H9 (cell line): ENCODE measurements around the gene PTBP2. TPM values are rescaled to one million over a fixed set of nuclear protein-coding genes. Genes with fewer than 3 reads are reported as not detected.

Experiments
- DNase-seq: peaks from one replicate; pipeline ENCODE4 v3.0.0-alpha.2; 2017
- H2AFZ ChIP-seq: one replicate; pipeline ENCODE4 v1.6.1; 2013; ENCODE audit warnings: mild to moderate bottlenecking, low read length, control low read depth, moderate library complexity
- H2AK5ac ChIP-seq: 2 replicates; pipeline ENCODE4 v1.6.1; 2013; ENCODE audit warnings: low read length, control low read depth, mixed read lengths; ENCODE audit not compliant: insufficient read length
- H2BK120ac ChIP-seq: one replicate; pipeline ENCODE4 v1.6.1; 2013; ENCODE audit warnings: low read depth, mild to moderate bottlenecking, low read length, control low read depth, inconsistent platforms; ENCODE audit not compliant: poor library complexity, severe bottlenecking
- H2BK12ac ChIP-seq: 2 replicates; pipeline ENCODE4 v1.6.1; 2013; ENCODE audit warnings: low read length, control low read depth, mixed read lengths, low read depth; ENCODE audit not compliant: insufficient read length
- H2BK15ac ChIP-seq: 2 replicates; pipeline ENCODE4 v1.6.1; 2013; ENCODE audit warnings: low read depth, low read length, control low read depth
- H2BK20ac ChIP-seq: one replicate; pipeline ENCODE4 v1.6.1; 2013; ENCODE audit warnings: low read depth, mild to moderate bottlenecking, low read length, control low read depth, inconsistent platforms; ENCODE audit not compliant: poor library complexity, severe bottlenecking
- H2BK5ac ChIP-seq: 2 replicates; pipeline ENCODE4 v1.6.1; 2013; ENCODE audit warnings: low read length, control low read depth, mixed read lengths; ENCODE audit not compliant: insufficient read length
- H3K14ac ChIP-seq: 2 replicates; pipeline ENCODE4 v1.6.1; 2013; ENCODE audit warnings: low read length, control low read depth; ENCODE audit not compliant: insufficient read depth
- H3K18ac ChIP-seq: 2 replicates; pipeline ENCODE4 v1.6.1; 2013; ENCODE audit warnings: low read depth, mild to moderate bottlenecking, mixed read lengths, low read length, control low read depth; ENCODE audit not compliant: insufficient read length
- H3K23ac ChIP-seq: 2 replicates; pipeline ENCODE4 v1.6.1; 2013; ENCODE audit warnings: low read length, control low read depth, mixed read lengths, low read depth; ENCODE audit not compliant: insufficient read length
- H3K23me2 ChIP-seq: 2 replicates; pipeline ENCODE4 v1.6.1; 2013; ENCODE audit warnings: low read depth, mild to moderate bottlenecking, mixed read lengths, low read length, control low read depth; ENCODE audit not compliant: insufficient read length, poor library complexity, severe bottlenecking
- H3K27ac ChIP-seq: 2 replicates; pipeline ENCODE4 v1.5.1; 2013; ENCODE audit warnings: low read length, control low read depth, mixed read lengths, low read depth; ENCODE audit not compliant: insufficient read length
- H3K27me3 ChIP-seq: 2 replicates; pipeline ENCODE4 v1.6.1; 2013; ENCODE audit warnings: low read length, control low read depth, inconsistent platforms; ENCODE audit not compliant: insufficient read depth
- H3K4ac ChIP-seq: 2 replicates; pipeline ENCODE4 v1.6.1; 2013; ENCODE audit warnings: low read depth, mild to moderate bottlenecking, control low read depth, inconsistent platforms, low read length, moderate library complexity
- H3K4me1 ChIP-seq: 2 replicates; pipeline ENCODE4 v1.6.1; 2013; ENCODE audit warnings: low read length, control low read depth, inconsistent platforms; ENCODE audit not compliant: insufficient read depth
- H3K4me2 ChIP-seq: 2 replicates; pipeline ENCODE4 v1.6.1; 2013; ENCODE audit warnings: low read length, control low read depth, mixed read lengths; ENCODE audit not compliant: insufficient read length, insufficient read depth
- H3K56ac ChIP-seq: 2 replicates; pipeline ENCODE4 v1.6.1; 2013; ENCODE audit warnings: low read depth, mild to moderate bottlenecking, mixed read lengths, low read length, control low read depth; ENCODE audit not compliant: insufficient read length
- H3K79me1 ChIP-seq: 2 replicates; pipeline ENCODE4 v1.6.1; 2013; ENCODE audit warnings: low read depth, mild to moderate bottlenecking, moderate library complexity, low read length, control low read depth, inconsistent platforms; ENCODE audit not compliant: insufficient read depth, poor library complexity, severe bottlenecking
- H3K79me2 ChIP-seq: 2 replicates; pipeline ENCODE4 v1.6.1; 2013; ENCODE audit warnings: low read length, control low read depth, inconsistent platforms; ENCODE audit not compliant: insufficient read depth
- H3K9ac ChIP-seq: 2 replicates; pipeline ENCODE4 v1.6.1; 2013; ENCODE audit warnings: low read length, control low read depth, mixed read lengths; ENCODE audit not compliant: insufficient read length; ENCODE audit errors: extremely low read depth
- H3K9me3 ChIP-seq: one replicate; pipeline ENCODE4 v1.6.1; 2013; ENCODE audit warnings: low read depth, low read length, inconsistent platforms; ENCODE audit not compliant: control insufficient read depth
- H3T11ph ChIP-seq: one replicate; pipeline ENCODE4 v1.6.1; 2013; ENCODE audit warnings: mild to moderate bottlenecking, low read length, control low read depth, inconsistent platforms
- H4K20me1 ChIP-seq: one replicate; pipeline ENCODE4 v1.6.1; 2013; ENCODE audit not compliant: control insufficient read depth, insufficient read length, insufficient read depth
- H4K5ac ChIP-seq: 2 replicates; pipeline ENCODE4 v1.6.1; 2013; ENCODE audit warnings: low read depth, mild to moderate bottlenecking, mixed read lengths, low read length, control low read depth; ENCODE audit not compliant: insufficient read length
- H4K8ac ChIP-seq: replicated peaks from 2 replicates; pipeline ENCODE4 v1.6.1; 2013; ENCODE audit warnings: low read length, control low read depth, mixed read lengths, low read depth; ENCODE audit not compliant: insufficient read length
- H4K91ac ChIP-seq: 2 replicates; pipeline ENCODE4 v1.6.1; 2013; ENCODE audit warnings: low read depth, mild to moderate bottlenecking, moderate library complexity, mixed read lengths, low read length, control low read depth; ENCODE audit not compliant: insufficient read length
- H3K27ac Mint-ChIP-seq, 3 experiments: 2 replicates in 2 of 3; 3 replicates in 1 of 3; pipeline ENCODE4 v1.8.0; 2020 to 2021; ENCODE audit warnings: mixed read lengths in 3 of 3, mild to moderate bottlenecking in 1 of 3, moderate library complexity in 1 of 3
- H3K27me3 Mint-ChIP-seq: 2 replicates; pipeline ENCODE4 v1.8.0; 2021; ENCODE audit warnings: low read depth, mild to moderate bottlenecking, moderate library complexity, mixed read lengths
- H3K36me3 Mint-ChIP-seq, 3 experiments: 2 replicates in 2 of 3; 3 replicates in 1 of 3; pipeline ENCODE4 v1.8.0; 2020 to 2021; ENCODE audit warnings: low read depth in 3 of 3, mixed read lengths in 3 of 3; ENCODE audit not compliant: insufficient read depth in 1 of 3
- H3K4me1 Mint-ChIP-seq, 2 experiments: 2 replicates each; pipeline ENCODE4 v1.8.0; 2020; ENCODE audit warnings: mixed read lengths in 2 of 2
- H3K4me3 Mint-ChIP-seq, 2 experiments: 2 replicates in 1 of 2; 3 replicates in 1 of 2; pipeline ENCODE4 v1.8.0; 2020 to 2021; ENCODE audit warnings: mild to moderate bottlenecking in 2 of 2, mixed read lengths in 2 of 2, moderate library complexity in 1 of 2
- H3K9me3 Mint-ChIP-seq, 2 experiments: 2 replicates in 1 of 2; 3 replicates in 1 of 2; pipeline ENCODE4 v1.8.0; 2020; ENCODE audit warnings: mild to moderate bottlenecking in 2 of 2, mixed read lengths in 2 of 2, moderate library complexity in 1 of 2
- WGBS: extraction: QIAGEN DNeasy Blood & Tissue Kit; methylation state at CpG from one replicate; pipeline ENCODE4 v1.1.7; 2013; ENCODE audit warnings: missing lambda C conversion rate, low lambda C conversion rate, mixed read lengths; ENCODE audit not compliant: insufficient read length; ENCODE audit errors: extremely low coverage; 5-methylcytosine and 5-hydroxymethylcytosine counted together
- total RNA-seq: library from RNA; stranded (reverse); gene quantifications from 2 replicates; pipeline ENCODE4 v1.2.1, GENCODE V29; 2021
- TF ChIP-seq, protein P1 (sequence below): fragments of 200-600 bp; sonication (generic); conservative IDR thresholded peaks from 3 replicates; pipeline ENCODE4 v1.8.0; 2021; ENCODE audit warnings: antibody characterized with exemption, mild to moderate bottlenecking

Gene PTBP2
- total RNA-seq, 1 experiment from 2014 or later: 75.4 TPM

DNA sequence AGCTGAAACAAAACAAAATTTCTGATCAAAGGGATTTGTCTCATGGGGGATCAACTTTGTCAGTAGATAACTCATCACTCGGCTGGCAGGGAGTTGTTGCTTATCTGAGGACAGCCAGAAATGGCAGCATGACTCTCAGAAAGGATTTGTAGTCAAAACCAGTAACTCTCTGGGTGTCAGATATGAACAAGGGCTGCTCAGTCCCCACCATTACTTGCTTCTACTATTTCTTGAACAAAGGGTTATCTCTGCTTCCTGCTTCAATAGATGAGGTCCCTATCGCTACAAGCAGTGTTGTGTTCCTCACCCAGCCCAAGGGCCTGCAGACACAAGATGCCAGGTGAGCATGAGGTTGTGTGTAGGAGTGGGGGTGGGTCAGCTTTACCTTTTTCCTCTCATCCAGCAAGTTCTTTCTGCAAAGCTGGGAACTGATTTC lies 116.2 kb downstream of the PTBP2 start:
- H2BK12ac ChIP-seq: no peak overlapping the region
- no peaks in the 10 kb centered on the region for H3K4me1 ChIP-seq
- no peak overlapping the region for H2BK120ac ChIP-seq
- no peak overlapping the region for H3K18ac ChIP-seq
- H3K9me3 Mint-ChIP-seq: no peaks in the 10 kb centered on the region
- DNase-seq: no peak
- H3K23me2 ChIP-seq: no peaks in the 10 kb centered on the region
- no peak overlapping the region for H3K9ac ChIP-seq
- H3K27ac Mint-ChIP-seq: no peak overlapping the region
- H3K79me1 ChIP-seq: no peaks in the 10 kb centered on the region
- H2BK5ac ChIP-seq: no peak overlapping the region
- no CpG with 5 or more reads among the region's 2 CpGs for WGBS
- H3K4ac ChIP-seq: no peak overlapping the region
- H2AFZ ChIP-seq: no peak overlapping the region
- no peak overlapping the region for H4K5ac ChIP-seq
- H3K27me3 Mint-ChIP-seq: no peaks in the 10 kb centered on the region
- peaks cover 0 to 9% of the 10 kb centered on the region in 2 experiments; a peak in 3 of 4 replicates for H3K4me1 Mint-ChIP-seq
- no peaks in the 10 kb centered on the region for H4K20me1 ChIP-seq
- no peak overlapping the region for H3K27ac ChIP-seq
- H3K9me3 ChIP-seq: no peaks in the 10 kb centered on the region
- no peaks in the 10 kb centered on the region for H3K79me2 ChIP-seq
- H3T11ph ChIP-seq: no peak overlapping the region
- peak overlapping the region; percentile 69 for H2AK5ac ChIP-seq
- no peaks in the 10 kb centered on the region for H3K36me3 Mint-ChIP-seq
- no peak overlapping the region for H3K23ac ChIP-seq
- H3K4me3 Mint-ChIP-seq: no peak overlapping the region
- H3K14ac ChIP-seq: no peak overlapping the region
- no peak overlapping the region for H2BK15ac ChIP-seq
- no peak overlapping the region for H2BK20ac ChIP-seq
- TF ChIP-seq, protein P1, sequence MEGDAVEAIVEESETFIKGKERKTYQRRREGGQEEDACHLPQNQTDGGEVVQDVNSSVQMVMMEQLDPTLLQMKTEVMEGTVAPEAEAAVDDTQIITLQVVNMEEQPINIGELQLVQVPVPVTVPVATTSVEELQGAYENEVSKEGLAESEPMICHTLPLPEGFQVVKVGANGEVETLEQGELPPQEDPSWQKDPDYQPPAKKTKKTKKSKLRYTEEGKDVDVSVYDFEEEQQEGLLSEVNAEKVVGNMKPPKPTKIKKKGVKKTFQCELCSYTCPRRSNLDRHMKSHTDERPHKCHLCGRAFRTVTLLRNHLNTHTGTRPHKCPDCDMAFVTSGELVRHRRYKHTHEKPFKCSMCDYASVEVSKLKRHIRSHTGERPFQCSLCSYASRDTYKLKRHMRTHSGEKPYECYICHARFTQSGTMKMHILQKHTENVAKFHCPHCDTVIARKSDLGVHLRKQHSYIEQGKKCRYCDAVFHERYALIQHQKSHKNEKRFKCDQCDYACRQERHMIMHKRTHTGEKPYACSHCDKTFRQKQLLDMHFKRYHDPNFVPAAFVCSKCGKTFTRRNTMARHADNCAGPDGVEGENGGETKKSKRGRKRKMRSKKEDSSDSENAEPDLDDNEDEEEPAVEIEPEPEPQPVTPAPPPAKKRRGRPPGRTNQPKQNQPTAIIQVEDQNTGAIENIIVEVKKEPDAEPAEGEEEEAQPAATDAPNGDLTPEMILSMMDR: no peak
- H3K4me2 ChIP-seq: no peak overlapping the region
- H3K27me3 ChIP-seq: no peaks in the 10 kb centered on the region
- no peak overlapping the region for H3K56ac ChIP-seq
- no peak overlapping the region for H4K8ac ChIP-seq
- H4K91ac ChIP-seq: no peak overlapping the region
